ENCODE measurements around the gene ATP4A. TPM values are rescaled to one million over a fixed set of nuclear protein-coding genes. Genes with fewer than 3 reads are reported as not detected.

ATP4A gene
- total RNA-seq, 3 donors from 2014 or later (not counting 1 experiment from before 2014, with no cell fraction given), result not detected

DNA sequence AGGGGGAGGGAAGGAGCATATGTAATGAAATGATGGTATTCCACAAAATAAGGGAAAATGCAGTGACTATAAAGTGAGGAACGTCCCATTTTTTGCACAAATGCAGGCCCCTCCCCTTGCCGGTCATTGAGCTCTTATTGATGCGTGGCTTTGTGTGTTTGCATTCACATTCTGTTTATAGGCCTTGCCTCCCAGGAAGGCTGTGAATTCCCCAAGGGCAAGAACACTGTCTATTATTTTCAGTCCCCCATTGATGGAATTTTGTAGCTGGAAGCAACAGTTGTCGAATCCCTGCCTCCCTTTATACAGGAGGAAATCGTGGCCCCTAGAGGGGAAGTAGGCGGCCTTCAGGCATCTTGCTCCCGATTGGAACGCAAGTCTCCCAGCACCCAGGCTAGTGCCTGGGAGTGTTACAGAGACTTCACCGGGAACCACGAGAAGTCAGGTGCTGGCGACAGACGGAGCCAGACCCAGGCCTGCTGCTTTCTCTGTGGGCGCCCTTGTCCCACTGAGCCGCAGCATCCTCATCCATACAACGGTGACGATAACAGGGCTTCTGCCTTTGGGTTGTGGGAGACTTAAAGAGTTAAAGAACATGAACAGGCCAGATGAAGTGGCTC is 42.2 kb downstream of the ATP4A start:
- Histone ChIP-seq H3K27me3 (ENCODE audit: control insufficient read depth, insufficient read depth, low read length) (no peaks in the 10 kb centered on the region), H3K4me1 (ENCODE audit: control insufficient read depth, insufficient read depth, low read length) (no peaks in the 10 kb centered on the region), H3K4me3 (ENCODE audit: low read length) (no peak overlapping the region), H3K27ac (ENCODE audit: low read length) (no peak overlapping the region), H3K36me3 (ENCODE audit: control insufficient read depth, insufficient read depth, low read length) (no peaks in the 10 kb centered on the region), H3K9me3 (ENCODE audit: control insufficient read depth, insufficient read depth, low read length) (no peaks in the 10 kb centered on the region)
- no peaks in the 10 kb centered on the region for H3K4me1 Mint-ChIP-seq
- DNase-seq (no peak), ATAC-seq (no peak)
- intact Hi-C loops (cut with micrococcal nuclease), result no loop called here
- no peaks in the 10 kb centered on the region for H3K36me3 Mint-ChIP-seq
- peaks cover 8% of the 10 kb centered on the region in 2 donors for H3K27me3 Mint-ChIP-seq (ENCODE audit: low read depth in 2 of 2)
- TF ChIP-seq, protein P1, sequence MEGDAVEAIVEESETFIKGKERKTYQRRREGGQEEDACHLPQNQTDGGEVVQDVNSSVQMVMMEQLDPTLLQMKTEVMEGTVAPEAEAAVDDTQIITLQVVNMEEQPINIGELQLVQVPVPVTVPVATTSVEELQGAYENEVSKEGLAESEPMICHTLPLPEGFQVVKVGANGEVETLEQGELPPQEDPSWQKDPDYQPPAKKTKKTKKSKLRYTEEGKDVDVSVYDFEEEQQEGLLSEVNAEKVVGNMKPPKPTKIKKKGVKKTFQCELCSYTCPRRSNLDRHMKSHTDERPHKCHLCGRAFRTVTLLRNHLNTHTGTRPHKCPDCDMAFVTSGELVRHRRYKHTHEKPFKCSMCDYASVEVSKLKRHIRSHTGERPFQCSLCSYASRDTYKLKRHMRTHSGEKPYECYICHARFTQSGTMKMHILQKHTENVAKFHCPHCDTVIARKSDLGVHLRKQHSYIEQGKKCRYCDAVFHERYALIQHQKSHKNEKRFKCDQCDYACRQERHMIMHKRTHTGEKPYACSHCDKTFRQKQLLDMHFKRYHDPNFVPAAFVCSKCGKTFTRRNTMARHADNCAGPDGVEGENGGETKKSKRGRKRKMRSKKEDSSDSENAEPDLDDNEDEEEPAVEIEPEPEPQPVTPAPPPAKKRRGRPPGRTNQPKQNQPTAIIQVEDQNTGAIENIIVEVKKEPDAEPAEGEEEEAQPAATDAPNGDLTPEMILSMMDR (IDR thresholded peaks at IDR 0.05), result no peak
- H3K4me3 Mint-ChIP-seq, result no peak overlapping the region
- 85% methylated on average over 16 of the region's 16 CpGs for WGBS (ENCODE audit: insufficient coverage)
- H3K27ac Mint-ChIP-seq, result no peak overlapping the region
- H3K9me3 Mint-ChIP-seq, result no peaks in the 10 kb centered on the region

DNA sequence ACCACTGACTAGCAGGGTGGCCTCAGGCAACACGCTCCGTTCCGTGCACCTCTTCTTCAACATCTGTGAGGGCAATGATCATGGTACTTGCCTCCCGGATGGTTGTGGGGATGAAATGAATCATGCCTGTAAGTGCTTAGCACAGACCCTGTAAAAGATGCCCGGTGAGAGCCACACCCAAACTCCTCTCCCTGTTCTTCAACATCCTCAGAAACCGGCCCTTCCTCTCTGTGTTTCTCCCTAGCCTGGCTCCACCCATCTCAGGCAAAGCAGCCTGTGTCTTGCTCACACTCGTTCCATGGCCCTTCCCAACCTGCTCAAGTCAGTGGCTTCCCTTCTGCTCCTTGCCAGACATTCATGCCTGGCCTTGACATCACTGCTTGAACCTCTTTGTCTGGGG is 44.2 kb downstream of the ATP4A start:
- H3K4me1 ChIP-seq (ENCODE audit: control insufficient read depth, insufficient read depth, low read length), result no peaks in the 10 kb centered on the region
- no peaks in the 10 kb centered on the region for H3K27me3 ChIP-seq (ENCODE audit: control insufficient read depth, insufficient read depth, low read length)
- H3K27ac ChIP-seq (ENCODE audit: low read length), result no peak overlapping the region
- no peaks in the 10 kb centered on the region for H3K4me1 Mint-ChIP-seq
- H3K4me3 Mint-ChIP-seq, result no peak overlapping the region
- no peak overlapping the region for H3K4me3 ChIP-seq (ENCODE audit: low read length)
- TF ChIP-seq, protein P1 (IDR thresholded peaks at IDR 0.05), result no peak
- intact Hi-C loops (cut with micrococcal nuclease), result no loop called here
- WGBS (ENCODE audit: insufficient coverage), result 72% methylated on average over 6 of the region's 7 CpGs
- no peaks in the 10 kb centered on the region for H3K36me3 Mint-ChIP-seq
- H3K27me3 Mint-ChIP-seq (ENCODE audit: low read depth in 2 of 2), result peaks cover 8 to 10% of the 10 kb centered on the region in 2 donors
- ATAC-seq (no peak), DNase-seq (no peak)
- no peak overlapping the region for H3K27ac Mint-ChIP-seq
- H3K36me3 ChIP-seq (ENCODE audit: control insufficient read depth, insufficient read depth, low read length), result no peaks in the 10 kb centered on the region
- H3K9me3 ChIP-seq (ENCODE audit: control insufficient read depth, insufficient read depth, low read length), result no peaks in the 10 kb centered on the region
- no peaks in the 10 kb centered on the region for H3K9me3 Mint-ChIP-seq

DNA sequence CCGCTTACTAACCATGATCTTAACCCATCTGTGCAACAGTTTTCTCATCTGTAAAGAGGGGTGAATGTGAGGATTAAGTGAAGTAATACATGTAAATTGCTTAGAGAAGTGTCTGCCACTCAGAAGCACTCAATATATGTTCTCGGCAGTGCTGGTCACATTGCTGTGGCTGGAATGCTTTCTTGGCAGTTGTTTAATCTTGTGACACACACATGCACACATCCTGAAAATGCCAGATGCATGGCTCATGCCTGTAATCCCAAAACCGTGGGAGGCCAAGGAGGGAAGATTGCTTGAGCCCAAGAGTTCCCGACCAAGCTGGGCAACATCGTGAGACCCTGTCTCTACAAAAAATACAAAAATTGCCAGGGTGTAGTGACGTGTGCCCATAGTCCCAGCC is 45.1 kb downstream of the ATP4A start:
- no peaks in the 10 kb centered on the region for H3K4me1 ChIP-seq (ENCODE audit: control insufficient read depth, insufficient read depth, low read length)
- H3K27me3 Mint-ChIP-seq (ENCODE audit: low read depth in 2 of 2), result peaks cover 9 to 11% of the 10 kb centered on the region in 2 donors
- intact Hi-C loops (cut with micrococcal nuclease), result no loop called here
- ATAC-seq (no peak), DNase-seq (no peak)
- no peak overlapping the region for H3K4me3 Mint-ChIP-seq
- H3K27ac ChIP-seq (ENCODE audit: low read length), result no peak overlapping the region
- no peaks in the 10 kb centered on the region for H3K9me3 Mint-ChIP-seq
- 84% methylated on average over 5 of the region's 6 CpGs for WGBS (ENCODE audit: insufficient coverage)
- no peak overlapping the region for H3K4me3 ChIP-seq (ENCODE audit: low read length)
- TF ChIP-seq, protein P1 (IDR thresholded peaks at IDR 0.05), result no peak
- no peaks in the 10 kb centered on the region for H3K36me3 ChIP-seq (ENCODE audit: control insufficient read depth, insufficient read depth, low read length)
- H3K36me3 Mint-ChIP-seq, result no peaks in the 10 kb centered on the region
- H3K4me1 Mint-ChIP-seq, result no peaks in the 10 kb centered on the region
- no peak overlapping the region for H3K27ac Mint-ChIP-seq
- no peaks in the 10 kb centered on the region for H3K9me3 ChIP-seq (ENCODE audit: control insufficient read depth, insufficient read depth, low read length)
- H3K27me3 ChIP-seq (ENCODE audit: control insufficient read depth, insufficient read depth, low read length), result no peaks in the 10 kb centered on the region

DNA sequence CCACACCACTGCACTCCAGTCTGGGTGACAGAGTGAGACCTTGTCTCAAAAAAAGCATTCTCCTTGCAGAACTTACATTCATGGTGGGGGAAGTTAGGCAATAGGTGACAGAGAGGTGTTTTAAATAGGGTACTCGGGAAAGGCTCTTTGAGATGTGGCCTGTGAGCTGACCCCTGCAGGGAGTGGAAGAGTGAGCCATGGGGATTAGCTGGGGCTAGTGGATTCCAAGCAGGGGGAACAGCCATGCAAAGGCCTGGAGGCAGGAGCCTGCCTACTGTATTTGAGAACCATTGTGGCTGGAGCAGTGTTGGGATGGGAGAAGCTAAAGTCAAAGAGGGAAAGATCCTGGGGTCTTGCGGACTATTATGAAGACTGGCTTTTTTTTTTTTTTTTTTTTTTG is 46.1 kb downstream of the ATP4A start:
- no peak overlapping the region for H3K27ac Mint-ChIP-seq
- peaks cover 15 to 16% of the 10 kb centered on the region in 2 donors for H3K27me3 Mint-ChIP-seq (ENCODE audit: low read depth in 2 of 2)
- Histone ChIP-seq H3K9me3 (ENCODE audit: control insufficient read depth, insufficient read depth, low read length) (no peaks in the 10 kb centered on the region), H3K27ac (ENCODE audit: low read length) (no peak overlapping the region), H3K27me3 (ENCODE audit: control insufficient read depth, insufficient read depth, low read length) (no peaks in the 10 kb centered on the region), H3K36me3 (ENCODE audit: control insufficient read depth, insufficient read depth, low read length) (no peaks in the 10 kb centered on the region), H3K4me3 (ENCODE audit: low read length) (no peak overlapping the region), H3K4me1 (ENCODE audit: control insufficient read depth, insufficient read depth, low read length) (no peaks in the 10 kb centered on the region)
- DNase-seq (no peak), ATAC-seq (no peak)
- intact Hi-C loops (cut with micrococcal nuclease), result no loop called here
- no peaks in the 10 kb centered on the region for H3K36me3 Mint-ChIP-seq
- no peak overlapping the region for H3K4me3 Mint-ChIP-seq
- H3K9me3 Mint-ChIP-seq, result no peaks in the 10 kb centered on the region
- WGBS (ENCODE audit: insufficient coverage), result 84% methylated on average over 2 of the region's 2 CpGs
- no peaks in the 10 kb centered on the region for H3K4me1 Mint-ChIP-seq
- TF ChIP-seq, protein P1 (IDR thresholded peaks at IDR 0.05), result no peak
